ENCODE data around the gene RRAS.

GRCh38 chr19:49609499-49610092 is 30.3 kb downstream of the RRAS start:
- TF ChIP-seq CTCF (IDR thresholded peaks at IDR 0.05): no peak
- TF ChIP-seq POLR2A (IDR thresholded peaks at IDR 0.05): no peak
- TF ChIP-seq EP300 (IDR thresholded peaks at IDR 0.05): no peak

All from ovary (tissue), 3 donors.